ENCODE data around the gene RET. TPM values are rescaled to one million over a fixed set of nuclear protein-coding genes. Genes with fewer than 3 reads are reported as not detected.

Gene RET
- total RNA-seq, 1 experiment from 2014 or later: 0.15 TPM

DNA sequence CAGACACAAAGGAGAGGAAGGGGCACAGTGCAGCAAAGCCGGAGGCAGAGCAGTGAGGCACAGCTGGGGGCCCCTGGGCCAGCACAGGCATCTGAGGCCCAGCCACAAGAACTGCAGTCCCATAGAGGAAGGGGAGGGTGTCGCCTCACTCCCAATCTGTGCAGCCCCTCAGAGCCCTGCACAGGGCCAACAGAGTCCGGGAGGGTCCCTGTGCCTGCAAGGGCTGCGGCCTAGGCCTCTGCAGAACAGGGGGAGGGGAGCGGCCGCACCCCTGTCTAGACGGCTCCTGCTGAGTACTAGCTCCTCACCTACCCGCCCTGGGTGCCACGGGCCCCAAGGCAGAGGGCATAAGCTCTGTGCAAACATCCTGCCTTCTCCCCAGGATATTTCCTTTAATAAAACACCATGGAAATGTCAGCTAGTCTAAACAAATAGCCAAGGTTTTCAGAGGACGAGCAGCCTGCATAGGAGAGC lies 32.4 kb upstream of the RET start:
- DNase-seq (ENCODE audit: low read depth): no peak

DNA sequence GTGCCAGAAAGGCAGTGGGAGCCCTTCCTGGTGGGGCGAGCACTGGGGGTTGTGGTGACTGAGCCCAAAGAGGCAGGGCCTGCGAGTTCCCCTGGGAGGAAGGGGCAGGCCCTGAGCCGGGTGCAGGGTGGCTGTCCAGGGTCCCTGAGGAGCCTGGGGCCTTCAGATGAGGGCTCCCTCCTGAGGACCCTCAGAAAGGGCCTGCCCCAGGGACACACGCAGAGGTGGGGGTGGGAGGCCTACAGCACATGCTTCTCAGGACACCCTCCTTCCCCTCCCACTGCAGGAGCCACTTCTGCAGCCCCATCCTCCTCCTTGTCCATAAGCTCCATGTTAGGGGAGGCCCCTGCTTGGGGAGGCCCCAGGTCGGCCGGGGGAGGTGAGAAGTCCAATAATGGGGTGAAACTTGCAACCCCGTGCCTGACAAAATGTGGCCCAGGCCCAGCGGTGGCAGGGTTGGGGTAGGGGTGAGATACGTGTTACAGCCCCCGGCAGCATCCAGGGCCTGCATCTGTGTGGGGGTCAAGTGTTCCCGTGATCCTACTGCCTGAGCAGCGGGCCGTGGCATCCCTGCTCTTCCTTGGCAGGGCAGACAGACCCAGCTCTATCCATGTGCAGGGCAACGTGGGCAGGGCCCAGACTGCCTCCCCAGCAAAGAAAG lies 31.8 kb upstream of the RET start:
- DNase-seq (ENCODE audit: low read depth): no peak

DNA sequence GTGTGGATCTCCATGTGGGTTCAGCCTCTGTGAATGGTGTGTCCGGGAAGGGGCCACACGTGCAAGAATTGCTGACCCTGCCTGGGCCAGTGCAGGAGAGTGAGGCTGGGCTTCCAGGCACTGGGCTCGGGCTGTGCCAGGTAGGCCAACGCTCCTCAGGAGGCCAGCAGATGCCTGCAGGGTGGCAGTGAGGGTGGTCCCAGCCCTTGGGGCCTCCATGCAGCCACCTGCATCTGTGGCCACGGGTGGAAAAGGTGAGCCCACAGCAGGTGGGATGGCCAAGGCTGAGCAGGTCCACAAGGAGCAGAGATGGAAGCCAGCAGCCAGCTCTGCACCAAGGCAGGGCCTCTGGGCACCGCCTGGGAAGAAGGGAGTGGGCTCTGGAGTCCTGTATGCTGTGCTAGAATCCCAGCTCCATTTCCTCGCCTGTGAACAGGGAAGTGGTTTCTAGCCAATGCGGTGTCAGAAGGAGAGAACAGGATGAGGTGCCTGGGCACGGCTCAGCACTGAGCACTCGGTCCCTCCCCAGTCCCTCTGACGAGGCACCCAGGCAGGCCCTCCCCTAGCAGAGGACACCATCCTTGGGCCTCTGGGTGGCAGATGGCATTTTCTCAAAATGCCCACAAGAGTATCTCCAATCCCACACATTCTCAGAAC lies 31.1 kb upstream of the RET start:
- DNase-seq (ENCODE audit: low read depth): no peak

DNA sequence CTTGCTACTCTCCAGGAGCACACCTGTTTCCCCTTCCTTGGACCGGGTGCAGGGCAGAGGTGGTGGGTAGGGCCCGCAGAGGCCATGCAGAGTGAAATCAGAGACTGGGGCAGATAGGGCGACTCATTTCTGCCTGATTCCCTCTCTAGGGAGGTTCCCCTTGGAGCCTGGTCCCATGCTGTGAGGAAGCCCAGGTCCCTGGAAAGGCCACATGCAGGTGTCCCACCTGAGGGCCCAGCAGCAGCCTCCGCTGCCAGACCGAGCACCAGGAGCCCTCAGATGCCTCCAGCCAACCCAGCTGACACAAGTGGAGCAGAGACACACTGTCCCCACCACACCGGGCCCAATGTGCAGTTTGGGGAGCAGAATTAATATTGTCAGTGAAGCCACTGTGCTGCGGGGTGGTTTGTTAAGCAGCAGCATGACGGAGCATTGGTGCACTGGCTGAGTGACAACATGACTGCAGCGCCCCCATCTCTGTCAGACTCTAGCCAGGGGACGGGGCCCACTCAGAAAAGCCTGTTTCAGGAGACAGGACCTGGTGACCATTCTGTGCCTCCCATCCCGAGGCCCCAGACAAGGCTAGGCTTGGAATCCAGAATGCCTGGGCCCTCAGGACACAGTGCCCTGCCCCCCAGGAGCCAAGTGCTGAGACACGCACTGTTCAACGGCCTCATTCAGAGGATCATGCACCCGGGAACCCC lies 30.4 kb upstream of the RET start:
- DNase-seq (ENCODE audit: low read depth): no peak

DNA sequence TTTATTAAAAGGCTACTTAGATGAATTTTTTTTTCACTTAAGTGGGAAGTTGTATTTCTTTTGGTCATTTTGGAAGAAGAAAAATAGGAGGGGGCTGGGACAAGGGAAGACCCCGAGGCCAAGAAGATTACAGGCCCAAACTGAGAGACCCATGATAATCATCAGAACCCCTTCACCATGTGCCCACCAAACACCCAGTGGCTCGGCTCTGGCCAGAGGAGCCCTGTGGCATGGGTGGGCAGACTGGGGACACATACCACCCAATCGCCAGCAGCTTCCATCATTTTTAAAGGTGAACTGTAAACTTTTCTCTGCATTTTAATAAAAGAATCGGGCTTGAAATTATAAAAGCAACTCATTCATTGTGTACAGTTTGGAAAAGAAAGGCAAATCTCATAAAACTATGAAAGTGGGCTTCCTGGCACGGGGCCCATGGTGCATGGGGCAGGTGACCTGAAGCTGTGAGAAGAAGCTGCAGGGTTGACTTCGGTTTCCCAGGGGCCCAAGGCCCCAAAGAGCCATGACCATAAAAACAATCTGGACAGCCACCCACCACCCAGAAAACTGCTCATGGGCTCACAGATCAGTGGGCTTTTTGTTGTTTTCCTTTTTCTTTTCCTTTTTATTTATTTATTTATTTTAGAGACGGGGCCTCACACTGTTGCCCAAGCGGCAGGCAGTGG lies 29.4 kb upstream of the RET start:
- DNase-seq (ENCODE audit: low read depth): no peak

DNA sequence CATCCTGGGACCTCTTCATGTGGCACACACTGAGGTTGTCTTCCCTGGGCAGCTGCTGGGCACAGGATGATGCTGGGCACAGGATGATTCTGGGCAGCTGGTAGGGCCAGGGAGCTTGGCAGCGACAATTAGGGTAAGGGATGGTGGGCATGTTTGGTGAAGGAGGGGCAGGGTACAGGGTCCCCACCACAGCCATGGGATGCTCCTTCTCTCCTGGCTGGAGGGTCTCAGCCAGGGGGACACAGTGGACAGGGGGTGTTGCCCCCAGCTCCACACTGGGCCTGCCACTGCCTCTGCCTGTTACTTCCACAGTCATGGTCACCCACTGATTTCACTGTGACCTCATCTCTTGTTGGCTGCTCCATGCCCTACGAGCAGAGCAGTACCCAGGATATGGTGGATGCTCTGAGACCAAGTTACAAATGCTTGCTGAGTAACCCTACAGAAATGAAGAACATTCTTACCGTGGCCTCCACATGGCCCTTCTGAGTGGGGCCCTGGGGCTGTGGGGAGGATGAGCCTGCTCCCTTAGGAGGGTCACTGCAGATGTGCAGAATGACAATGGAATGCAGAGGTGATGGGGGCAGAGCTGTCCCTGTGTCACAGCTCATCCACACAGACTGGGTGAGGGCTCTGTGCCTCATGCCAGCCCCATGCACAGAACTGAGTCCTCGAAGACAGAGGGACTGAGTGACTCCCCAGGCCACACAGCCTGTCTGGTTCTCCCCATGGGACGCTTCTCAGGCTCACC lies 28.4 kb upstream of the RET start:
- DNase-seq (ENCODE audit: low read depth): peak; percentile 6

DNA sequence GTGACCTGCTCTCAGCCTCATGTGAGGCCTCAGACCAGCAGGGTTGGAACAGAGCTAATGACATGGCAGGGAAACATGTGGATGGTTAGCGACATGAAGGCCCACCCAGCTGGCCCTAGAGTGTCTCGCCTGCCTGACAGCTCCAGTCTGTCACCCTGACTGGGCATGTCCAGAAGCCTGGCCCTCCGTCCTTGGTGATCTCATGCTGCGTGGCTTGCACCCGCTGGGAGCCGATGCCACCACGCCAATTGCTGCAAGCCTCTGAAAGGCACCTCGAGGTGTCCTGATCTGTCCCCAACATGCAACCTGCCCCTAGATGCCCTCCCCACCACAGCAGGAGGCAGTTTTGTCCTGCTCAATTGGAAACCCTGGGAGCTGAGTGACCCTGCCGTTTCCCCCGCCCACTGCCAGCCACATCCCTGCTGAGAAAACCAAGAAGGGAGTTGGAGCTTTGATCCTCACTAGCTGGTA lies 27.8 kb upstream of the RET start:
- no peak for DNase-seq (ENCODE audit: low read depth)

DNA sequence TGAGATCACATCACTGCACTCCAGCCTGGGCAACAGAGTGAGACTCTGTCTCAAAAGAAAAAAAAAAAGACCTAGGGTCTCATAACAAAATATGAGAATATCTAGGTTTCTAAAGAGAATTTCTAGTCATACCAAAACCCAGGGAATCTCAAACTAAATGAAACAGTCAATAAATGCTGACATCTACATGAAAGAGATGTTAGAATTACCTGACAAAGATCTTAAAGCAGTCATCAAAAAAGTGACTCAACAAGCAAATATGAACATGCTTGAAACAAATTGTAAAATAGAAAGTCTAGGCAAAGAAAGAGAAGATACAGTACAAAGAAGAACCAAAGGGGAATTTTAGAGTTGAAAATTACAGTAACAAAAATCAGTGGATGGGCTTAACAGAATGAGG lies 26.9 kb upstream of the RET start:
- DNase-seq (ENCODE audit: low read depth): no peak

DNA sequence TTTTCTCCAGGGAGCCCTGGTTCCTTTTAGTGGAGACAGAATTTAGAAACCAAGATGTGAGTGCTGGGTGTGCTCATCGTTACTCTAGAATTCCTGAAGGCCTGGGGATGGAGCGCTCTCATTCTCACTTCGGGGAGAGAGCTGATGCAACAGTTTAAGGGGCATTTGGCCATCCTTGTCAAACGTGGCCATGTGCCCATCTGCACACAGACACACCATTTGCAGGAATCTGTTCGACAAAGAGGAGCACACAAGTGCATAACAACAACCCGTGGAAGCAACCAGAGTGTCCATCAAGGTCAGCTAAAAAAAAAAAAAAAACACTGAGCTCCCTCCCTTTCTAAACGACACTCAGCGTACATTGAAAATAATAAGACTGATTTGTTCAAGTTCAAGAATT lies 23.0 kb upstream of the RET start:
- no peak for DNase-seq (ENCODE audit: low read depth)

DNA sequence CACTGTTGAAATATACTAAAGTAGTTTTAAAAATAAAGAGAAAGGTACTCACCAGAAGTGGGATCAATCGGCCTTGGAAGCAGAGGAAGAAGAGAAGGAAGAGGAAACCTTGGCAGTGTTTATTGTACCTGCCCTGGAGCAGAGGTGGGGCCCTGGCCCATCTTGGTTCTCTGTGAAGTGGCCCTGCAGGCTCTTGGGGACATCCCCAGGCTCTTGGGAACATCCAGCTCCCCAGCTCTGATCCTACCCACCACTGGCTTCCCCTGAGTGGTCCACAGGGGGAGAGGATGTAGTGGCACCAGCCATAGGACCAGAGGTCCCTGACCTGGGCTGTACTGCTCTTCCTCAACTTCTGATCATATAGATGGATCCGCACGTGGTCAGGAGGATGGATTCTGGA lies 22.3 kb upstream of the RET start:
- DNase-seq (ENCODE audit: low read depth): no peak

DNA sequence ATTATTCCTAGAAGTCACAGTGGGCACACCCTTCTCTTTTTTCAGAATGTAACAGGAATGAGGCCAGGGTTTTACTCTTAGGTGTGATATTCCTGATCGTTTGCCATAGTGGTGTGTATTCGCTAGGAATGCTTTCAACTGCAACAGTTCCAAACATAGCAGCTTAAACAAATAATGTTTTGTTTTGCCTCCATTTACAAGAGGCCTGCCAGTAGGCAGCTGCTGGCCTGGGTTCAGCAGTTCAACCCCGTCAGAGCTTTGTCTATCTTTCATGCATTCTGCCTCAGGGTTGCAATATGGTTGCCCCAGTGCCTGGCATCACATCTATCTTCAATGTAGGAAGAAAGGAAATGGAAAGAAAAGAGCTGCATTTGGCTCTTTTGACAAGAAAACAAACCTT lies 21.7 kb upstream of the RET start:
- DNase-seq (ENCODE audit: low read depth): no peak

DNA sequence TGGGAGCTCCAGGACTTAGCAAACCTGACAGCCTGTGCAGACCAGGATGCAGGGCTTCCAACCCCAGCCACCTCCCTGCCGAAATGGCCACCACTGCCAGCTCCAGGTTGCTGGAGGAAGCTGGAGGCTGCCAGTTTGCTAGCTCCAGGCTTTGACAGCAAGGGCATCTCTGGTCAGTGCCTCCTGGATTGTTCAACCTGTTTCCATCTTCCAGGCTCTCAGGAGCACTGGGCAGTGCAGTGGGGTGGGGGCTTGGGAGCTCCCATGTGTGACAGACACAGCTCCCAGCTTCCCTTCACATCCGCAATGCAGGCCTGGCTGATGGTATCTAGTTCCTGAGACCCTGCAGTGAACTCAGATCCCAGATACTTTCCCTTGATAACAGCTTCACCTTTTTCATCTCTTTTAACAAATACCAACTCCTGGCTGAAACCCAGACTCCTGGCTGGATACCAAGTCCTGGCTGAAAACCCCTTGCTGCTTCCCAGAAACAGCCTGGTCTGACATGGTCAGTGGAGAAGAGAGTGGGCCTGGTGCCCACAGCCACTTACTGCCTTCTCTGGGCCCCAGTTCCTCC lies 20.8 kb upstream of the RET start:
- DNase-seq (ENCODE audit: low read depth): no peak

DNA sequence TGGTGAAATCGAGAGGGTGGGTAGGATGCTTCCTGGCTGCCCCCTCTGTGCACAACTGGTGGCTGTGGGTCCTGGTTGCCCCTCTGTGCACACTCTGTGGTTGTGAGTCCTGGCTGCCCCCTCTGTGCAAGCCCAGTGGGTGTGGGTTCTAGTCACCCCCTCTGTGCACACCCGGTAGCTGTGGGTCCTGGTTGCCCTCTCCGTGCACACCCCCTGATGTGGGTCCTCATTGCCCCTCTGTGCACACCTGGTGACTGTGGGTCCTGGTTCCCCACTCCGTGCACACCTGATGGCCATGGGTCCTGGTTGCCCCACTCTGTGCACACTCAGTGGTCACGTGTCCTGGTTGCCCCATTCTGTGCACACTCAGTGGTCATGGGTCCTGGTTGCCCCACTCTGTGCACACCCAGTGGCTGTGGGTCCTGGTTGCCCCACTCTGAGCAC lies 20.3 kb upstream of the RET start:
- DNase-seq (ENCODE audit: low read depth): no peak

DNA sequence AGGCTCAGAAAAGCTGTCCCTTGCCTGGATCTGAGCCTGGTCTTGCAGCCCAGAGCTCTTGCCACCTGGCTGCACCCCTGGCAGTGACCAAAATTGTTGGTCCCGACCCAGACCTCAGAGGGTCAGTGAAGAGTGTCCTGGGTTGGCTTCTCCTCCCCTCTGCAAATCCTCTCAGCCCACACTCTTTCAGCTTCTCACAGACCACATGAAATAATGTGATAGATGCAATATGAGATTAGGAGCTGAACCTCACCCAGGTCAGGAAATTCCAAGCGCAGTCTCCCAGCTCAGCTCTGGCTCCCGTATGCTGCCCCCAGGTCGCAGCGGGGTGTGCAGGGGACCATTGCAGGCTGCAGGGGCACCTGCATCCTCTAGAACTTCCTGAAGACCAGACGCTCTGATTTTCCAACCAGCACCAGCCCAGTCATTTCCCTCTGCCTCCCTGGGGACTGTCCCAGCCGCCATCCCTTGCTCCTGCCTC lies 19.6 kb upstream of the RET start:
- no peak for DNase-seq (ENCODE audit: low read depth)

DNA sequence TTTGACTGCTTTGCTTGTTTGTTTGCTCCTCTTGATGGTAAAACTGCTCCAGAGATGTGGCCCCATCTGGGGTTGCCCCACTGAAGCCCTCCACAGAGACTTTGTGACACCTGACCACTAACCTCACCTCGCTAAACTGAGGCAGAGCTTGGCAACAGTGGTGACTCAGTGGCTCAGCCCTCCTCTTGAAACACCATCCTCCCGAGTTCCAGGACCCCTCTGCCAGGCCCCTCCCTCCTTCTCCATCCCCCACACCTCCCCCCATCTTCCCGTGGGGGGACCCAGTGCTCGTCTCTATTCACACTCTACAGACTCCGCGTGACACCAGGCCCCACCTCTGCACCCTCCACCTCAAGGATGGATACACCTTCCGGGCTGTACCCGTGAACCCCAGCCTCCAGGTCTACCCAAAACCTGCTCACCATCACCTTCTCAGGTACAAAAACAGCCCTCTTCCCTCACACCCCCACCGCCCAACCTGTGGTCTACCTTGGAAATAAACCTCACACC lies 19.0 kb upstream of the RET start:
- no peak for DNase-seq (ENCODE audit: low read depth)

DNA sequence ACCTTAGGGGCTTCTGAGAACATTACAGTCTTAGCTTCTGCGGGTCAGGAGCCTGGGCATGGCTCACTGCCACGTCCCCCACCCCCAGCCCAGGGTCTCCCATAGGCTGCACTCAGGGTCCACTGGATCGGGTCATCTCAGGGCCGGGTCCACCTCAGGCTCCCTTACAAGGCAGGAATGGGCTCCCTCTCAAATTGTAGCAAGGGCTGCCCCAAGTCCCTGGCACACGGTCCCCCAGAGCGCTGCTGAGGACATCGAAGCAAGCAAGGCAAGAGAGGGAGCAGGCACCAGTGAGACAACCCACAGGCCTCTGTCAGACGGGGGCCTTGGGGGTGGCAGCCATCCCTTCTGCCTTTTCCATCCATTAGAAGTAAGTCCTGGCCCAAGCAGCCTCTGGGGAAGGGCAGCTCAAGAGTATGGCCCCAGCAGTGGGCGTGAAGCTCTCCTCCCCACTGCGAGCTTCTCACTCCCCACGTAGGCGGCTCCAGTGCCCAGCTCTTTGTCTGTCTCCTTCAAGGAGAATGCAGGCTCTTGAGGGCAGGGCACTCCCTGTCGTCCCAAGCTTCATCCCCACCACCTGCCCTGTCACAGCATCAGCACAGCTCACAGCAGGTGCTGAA lies 18.0 kb upstream of the RET start:
- DNase-seq (ENCODE audit: low read depth): no peak

DNA sequence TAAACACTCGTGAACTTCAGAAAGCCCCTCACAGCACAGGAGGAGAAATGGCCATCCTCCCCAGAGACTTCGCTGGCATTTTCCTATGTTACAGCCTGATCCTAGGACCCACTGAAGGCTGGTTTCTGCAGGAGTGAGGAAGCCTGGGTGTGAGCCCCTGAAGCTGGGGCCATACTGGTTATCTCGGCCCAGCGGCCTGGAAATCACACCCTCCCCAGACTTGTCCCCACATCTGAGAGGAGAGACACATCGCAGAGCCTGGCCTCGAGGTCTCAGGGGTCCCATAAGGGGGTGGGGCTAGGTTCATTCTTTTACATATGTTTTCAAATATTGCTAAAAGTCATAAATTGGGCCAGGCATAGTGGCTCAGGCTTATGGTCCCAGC lies 17.5 kb upstream of the RET start:
- no peak for DNase-seq (ENCODE audit: low read depth)

DNA sequence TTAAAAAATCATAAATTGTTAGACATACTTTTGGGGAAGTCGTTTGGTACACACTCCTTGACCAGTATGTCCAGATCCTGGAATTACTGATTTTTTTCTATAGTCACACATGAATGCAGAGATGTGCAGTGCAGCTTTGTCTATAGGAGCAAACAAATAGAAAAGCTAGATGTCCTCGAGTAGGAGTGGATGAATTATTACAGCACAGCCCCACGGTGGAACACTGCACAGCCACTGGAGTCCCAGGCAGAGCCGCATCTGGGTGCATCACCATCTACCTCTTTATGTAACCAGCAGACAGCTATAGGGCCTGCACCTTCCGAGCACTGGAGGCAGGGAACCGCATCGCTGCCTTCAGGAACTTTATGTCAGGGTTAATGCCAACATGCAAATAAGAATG lies 17.0 kb upstream of the RET start:
- DNase-seq (ENCODE audit: low read depth): no peak

DNA sequence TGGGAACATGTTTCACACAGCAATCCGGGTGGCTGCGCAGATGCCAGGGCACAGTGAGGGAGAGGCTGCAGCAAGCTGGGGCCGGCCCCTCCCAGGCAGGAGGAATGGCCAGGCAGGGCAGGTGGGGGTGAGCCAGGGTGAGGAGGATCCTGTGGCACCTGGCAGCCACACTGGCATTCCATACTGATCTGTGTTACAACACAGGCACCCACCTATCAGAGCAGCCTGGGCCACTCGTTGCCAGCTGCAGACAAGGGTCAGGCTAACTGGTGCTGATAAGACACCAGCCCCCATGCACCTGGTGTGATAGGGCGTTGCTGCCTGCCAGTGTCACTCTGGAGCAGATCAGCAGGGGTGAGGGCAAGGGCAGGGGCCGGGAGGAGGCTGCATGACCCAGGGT lies 16.6 kb upstream of the RET start:
- DNase-seq (ENCODE audit: low read depth): no peak

DNA sequence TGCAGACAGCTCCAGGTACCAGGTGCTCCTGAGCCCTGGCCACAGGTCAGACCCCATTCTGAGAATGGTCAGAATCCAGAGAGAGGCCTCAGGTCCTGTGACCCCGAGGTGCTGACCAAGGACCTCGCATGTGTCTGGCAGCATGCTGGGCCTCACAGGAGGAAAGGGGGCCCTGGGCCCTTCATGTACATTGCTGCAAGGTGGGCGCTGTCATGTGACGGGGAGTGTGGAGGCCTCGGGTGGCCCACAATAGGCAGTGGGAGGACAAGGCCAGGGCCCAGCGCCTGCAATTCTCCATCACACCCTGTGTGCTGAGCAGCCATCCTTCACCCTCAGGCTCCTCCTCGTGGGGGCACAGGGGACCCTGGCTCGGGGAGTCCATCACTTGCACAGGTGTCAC lies 15.5 kb upstream of the RET start:
- no peak for DNase-seq (ENCODE audit: low read depth)

DNA sequence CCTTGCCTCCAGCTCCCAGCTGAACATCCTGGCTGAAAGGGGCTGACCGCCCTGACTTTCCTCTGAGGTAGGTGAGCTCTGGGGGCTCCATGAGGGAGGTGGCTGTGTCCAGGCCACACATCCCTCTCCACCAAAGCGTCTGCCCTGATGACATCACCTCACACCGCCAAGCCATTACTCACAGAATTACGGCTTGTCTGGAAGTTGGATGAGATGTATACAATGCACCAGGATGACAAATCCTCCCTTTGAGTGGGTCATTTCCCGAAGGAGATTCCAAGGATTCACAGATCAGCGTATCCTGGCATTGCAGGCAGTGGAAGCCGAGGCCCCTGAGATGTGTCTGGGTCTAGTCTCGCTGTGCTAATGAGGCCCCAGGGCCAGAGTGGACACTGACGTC lies 15.1 kb upstream of the RET start:
- peak; percentile 31 for DNase-seq (ENCODE audit: low read depth)

Data from M059J (cell line).